ENCODE measurements around the gene GPR150. TPM values are rescaled to one million over a fixed set of nuclear protein-coding genes. Genes with fewer than 3 reads are reported as not detected.

GPR150 gene
- total and polyA plus RNA-seq, 2 of the 13 experiments (the other 11 are each of a cell fraction or from before 2014, with no cell fraction given): 0.03 TPM; not detected in 1

DNA sequence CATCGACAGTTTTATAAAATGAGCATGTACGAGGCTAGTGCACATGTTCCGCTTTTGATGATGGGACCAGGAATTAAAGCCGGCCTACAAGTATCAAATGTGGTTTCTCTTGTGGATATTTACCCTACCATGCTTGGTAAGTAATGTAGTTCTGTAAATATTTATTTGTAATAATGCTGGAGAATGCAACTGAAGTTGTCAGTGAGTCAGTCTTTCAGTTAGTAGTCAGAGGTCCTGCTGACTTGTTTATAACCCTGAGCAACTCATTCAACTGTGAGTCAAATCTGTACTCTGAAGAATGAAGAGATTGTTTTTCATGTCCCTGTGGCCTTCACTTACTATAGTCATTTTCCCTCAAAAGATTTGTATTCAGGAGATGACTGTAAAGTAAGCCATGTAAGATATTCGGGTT is 28.4 kb upstream of the GPR150 start (continued):
- TF ChIP-seq, protein P1, sequence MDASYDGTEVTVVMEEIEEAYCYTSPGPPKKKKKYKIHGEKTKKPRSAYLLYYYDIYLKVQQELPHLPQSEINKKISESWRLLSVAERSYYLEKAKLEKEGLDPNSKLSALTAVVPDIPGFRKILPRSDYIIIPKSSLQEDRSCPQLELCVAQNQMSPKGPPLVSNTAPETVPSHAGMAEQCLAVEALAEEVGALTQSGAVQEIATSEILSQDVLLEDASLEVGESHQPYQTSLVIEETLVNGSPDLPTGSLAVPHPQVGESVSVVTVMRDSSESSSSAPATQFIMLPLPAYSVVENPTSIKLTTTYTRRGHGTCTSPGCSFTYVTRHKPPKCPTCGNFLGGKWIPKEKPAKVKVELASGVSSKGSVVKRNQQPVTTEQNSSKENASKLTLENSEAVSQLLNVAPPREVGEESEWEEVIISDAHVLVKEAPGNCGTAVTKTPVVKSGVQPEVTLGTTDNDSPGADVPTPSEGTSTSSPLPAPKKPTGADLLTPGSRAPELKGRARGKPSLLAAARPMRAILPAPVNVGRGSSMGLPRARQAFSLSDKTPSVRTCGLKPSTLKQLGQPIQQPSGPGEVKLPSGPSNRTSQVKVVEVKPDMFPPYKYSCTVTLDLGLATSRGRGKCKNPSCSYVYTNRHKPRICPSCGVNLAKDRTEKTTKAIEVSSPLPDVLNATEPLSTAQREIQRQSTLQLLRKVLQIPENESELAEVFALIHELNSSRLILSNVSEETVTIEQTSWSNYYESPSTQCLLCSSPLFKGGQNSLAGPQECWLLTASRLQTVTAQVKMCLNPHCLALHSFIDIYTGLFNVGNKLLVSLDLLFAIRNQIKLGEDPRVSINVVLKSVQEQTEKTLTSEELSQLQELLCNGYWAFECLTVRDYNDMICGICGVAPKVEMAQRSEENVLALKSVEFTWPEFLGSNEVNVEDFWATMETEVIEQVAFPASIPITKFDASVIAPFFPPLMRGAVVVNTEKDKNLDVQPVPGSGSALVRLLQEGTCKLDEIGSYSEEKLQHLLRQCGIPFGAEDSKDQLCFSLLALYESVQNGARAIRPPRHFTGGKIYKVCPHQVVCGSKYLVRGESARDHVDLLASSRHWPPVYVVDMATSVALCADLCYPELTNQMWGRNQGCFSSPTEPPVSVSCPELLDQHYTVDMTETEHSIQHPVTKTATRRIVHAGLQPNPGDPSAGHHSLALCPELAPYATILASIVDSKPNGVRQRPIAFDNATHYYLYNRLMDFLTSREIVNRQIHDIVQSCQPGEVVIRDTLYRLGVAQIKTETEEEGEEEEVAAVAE (CRISPR knock-in tag; IDR thresholded peaks at IDR 0.05; ENCODE audit: borderline replicate concordance): no peak
- no peak for TF ChIP-seq ZNF382 (CRISPR knock-in tag; IDR thresholded peaks at IDR 0.05; ENCODE audit: borderline replicate concordance)
- TF ChIP-seq ELF4 (CRISPR knock-in tag; IDR thresholded peaks at IDR 0.05; ENCODE audit: borderline replicate concordance): no peak

DNA sequence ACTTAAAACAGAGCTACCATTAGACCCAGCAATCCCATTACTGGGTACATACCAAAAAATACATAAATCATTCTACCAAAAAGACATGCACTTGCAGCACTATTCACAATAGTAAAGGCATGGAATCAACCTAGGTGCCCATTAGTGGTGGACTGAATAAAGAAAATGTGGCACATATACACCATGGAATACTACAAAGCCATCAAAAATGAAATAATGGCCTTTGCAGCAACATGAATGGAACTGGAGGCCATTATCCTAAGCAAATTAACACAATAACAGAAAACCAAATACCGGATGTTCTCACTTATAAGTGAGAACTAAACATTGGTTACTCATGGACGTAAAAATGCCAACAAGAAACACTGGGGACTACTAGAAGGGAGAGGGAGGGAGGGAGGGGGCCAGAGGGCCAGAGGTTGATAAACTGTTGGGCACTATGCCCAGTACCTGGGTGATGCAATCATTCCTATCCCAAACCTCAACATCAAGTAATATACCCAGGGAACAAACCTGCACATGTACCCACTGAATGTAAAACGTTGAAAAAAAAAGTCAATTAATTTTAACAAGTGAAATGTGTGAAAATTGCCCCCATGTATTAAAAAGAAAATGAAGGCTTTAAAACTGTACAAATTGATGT is 24.5 kb upstream of the GPR150 start:
- no peak overlapping the region for H3K4me2 ChIP-seq (ENCODE audit: low read depth, low read length)
- WGBS (ENCODE audit: low lambda C conversion rate): 91% methylated on average over 3 of the region's 3 CpGs
- ChIA-PET POLR2A (no interaction called here), CTCF (ENCODE audit: low intra/inter-chr PET ratio, low total read pairs) (no interaction called here)
- no peaks in the 10 kb centered on the region for H3K36me3 ChIP-seq (replicated peaks in 1 of 2; ENCODE audit: control insufficient read depth in 1 of 2, insufficient read depth in 2 of 2, low read length in 2 of 2)
- no peaks in the 10 kb centered on the region for H3K9me3 ChIP-seq (ENCODE audit: low read length)
- H3K79me2 ChIP-seq (ENCODE audit: insufficient read depth, low read length): no peaks in the 10 kb centered on the region
- DNase-seq (ENCODE audit: low spot score) (no peak), FAIRE-seq (no peak), ATAC-seq (no peak)
- TF ChIP-seq ZNF749 (CRISPR knock-in tag; IDR thresholded peaks at IDR 0.05; ENCODE audit: borderline replicate concordance) (no peak), MLLT10 (CRISPR knock-in tag; IDR thresholded peaks at IDR 0.05) (no peak), ZNF431 (CRISPR knock-in tag; IDR thresholded peaks at IDR 0.05; ENCODE audit: borderline replicate concordance, low read depth) (no peak), REPIN1 (CRISPR knock-in tag; IDR thresholded peaks at IDR 0.05; ENCODE audit: borderline replicate concordance, low read depth) (no peak), ATM (IDR thresholded peaks at IDR 0.05; ENCODE audit: borderline replicate concordance) (no peak), ZNF746 (CRISPR knock-in tag; IDR thresholded peaks at IDR 0.05) (no peak), ZNF124 (CRISPR knock-in tag; IDR thresholded peaks at IDR 0.05) (no peak), ZNF430 (CRISPR knock-in tag; IDR thresholded peaks at IDR 0.05) (no peak)
- TF ChIP-seq, protein P2, sequence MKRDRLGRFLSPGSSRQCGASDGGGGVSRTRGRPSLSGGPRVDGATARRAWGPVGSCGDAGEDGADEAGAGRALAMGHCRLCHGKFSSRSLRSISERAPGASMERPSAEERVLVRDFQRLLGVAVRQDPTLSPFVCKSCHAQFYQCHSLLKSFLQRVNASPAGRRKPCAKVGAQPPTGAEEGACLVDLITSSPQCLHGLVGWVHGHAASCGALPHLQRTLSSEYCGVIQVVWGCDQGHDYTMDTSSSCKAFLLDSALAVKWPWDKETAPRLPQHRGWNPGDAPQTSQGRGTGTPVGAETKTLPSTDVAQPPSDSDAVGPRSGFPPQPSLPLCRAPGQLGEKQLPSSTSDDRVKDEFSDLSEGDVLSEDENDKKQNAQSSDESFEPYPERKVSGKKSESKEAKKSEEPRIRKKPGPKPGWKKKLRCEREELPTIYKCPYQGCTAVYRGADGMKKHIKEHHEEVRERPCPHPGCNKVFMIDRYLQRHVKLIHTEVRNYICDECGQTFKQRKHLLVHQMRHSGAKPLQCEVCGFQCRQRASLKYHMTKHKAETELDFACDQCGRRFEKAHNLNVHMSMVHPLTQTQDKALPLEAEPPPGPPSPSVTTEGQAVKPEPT (CRISPR knock-in tag; IDR thresholded peaks at IDR 0.05; ENCODE audit: low read depth): no peak
- no peak overlapping the region for H2AFZ ChIP-seq (ENCODE audit: low read length)
- no peaks in the 10 kb centered on the region for H3K4me1 ChIP-seq (ENCODE audit: insufficient read depth, low read length)
- no peak overlapping the region for H3K4me3 ChIP-seq (replicated peaks in 1 of 3; ENCODE audit: insufficient read depth in 1 of 3, low read depth in 2 of 3, low read length in 3 of 3)
- H3K9ac ChIP-seq (ENCODE audit: insufficient read depth, low read depth, low read length): no peak overlapping the region
- H4K20me1 ChIP-seq (ENCODE audit: insufficient read depth, low read length): no peaks in the 10 kb centered on the region
- no peak overlapping the region for H3K27ac ChIP-seq (ENCODE audit: extremely low read length, insufficient read depth, low read length)
- in situ Hi-C loops (cut with HindIII; ENCODE audit: extremely low pct_ligation_motif_present, low pct_unique_long_range_greater_than_20kb): no loop called here
- intact Hi-C loops (cut with micrococcal nuclease; ENCODE audit: unreplicated experiment): no loop called here
- no TSS peak for BruUV-seq (replicated peaks)
- no peaks in the 10 kb centered on the region for H3K27me3 ChIP-seq (ENCODE audit: control insufficient read depth in 1 of 2, insufficient read depth in 2 of 2, low read length in 2 of 2)
